Kidney (tissue), 14 donors: ENCODE results near the gene LTF. TPM values are rescaled to one million over a fixed set of nuclear protein-coding genes. Genes with fewer than 3 reads are reported as not detected.

ENCODE experiments used
- DNase-seq, 5 donors: peaks; one replicate each; pipeline ENCODE4 v3.0.0-alpha.2; 2013 to 2020
- FAIRE-seq: peaks from 2 replicates; lab custom pipeline; 2012; peaks lifted over from hg19 to GRCh38; lab: Jason Lieb, UNC
- H3K27ac ChIP-seq, 2 donors: one replicate each; pipeline ENCODE4 v1.7.0; 2013; ENCODE audit warnings: low read depth in 2 of 2, low read length in 2 of 2, inconsistent platforms in 1 of 2
- H3K27me3 ChIP-seq: one replicate; pipeline ENCODE4 v1.7.1; 2013; ENCODE audit warnings: low read length, inconsistent platforms; ENCODE audit not compliant: control insufficient read depth, insufficient read depth
- H3K36me3 ChIP-seq, 3 donors: one replicate each; pipeline versions ENCODE4 v1.7.0 to v1.7.1; 2013; ENCODE audit warnings: low read length in 3 of 3, control low read depth in 1 of 3, inconsistent platforms in 1 of 3; ENCODE audit not compliant: insufficient read depth in 3 of 3, control insufficient read depth in 2 of 3
- H3K4me1 ChIP-seq, 3 donors: one replicate each; pipeline versions ENCODE4 v1.7.0 to v1.7.1; 2013; ENCODE audit warnings: low read length in 3 of 3, inconsistent platforms in 1 of 3, low read depth in 1 of 3; ENCODE audit not compliant: control insufficient read depth in 2 of 3, insufficient read depth in 2 of 3
- H3K4me3 ChIP-seq, 3 donors: one replicate each; pipeline versions ENCODE4 v1.7.0 to v1.8.1; 2013; ENCODE audit warnings: low read length in 3 of 3, control low read depth in 1 of 3, inconsistent platforms in 1 of 3
- H3K9ac ChIP-seq, 3 donors: one replicate each; pipeline versions ENCODE4 v1.7.0 to v1.7.1; 2013; ENCODE audit warnings: low read length in 3 of 3, control low read depth in 1 of 3, inconsistent platforms in 1 of 3
- H3K9me3 ChIP-seq, 3 donors: one replicate each; pipeline versions ENCODE4 v1.7.0 to v1.7.1; 2013; ENCODE audit warnings: low read length in 3 of 3, control low read depth in 1 of 3, inconsistent platforms in 1 of 3; ENCODE audit not compliant: control insufficient read depth in 2 of 3, insufficient read depth in 1 of 3
- intact Hi-C: fragments of 100-400 bp; cut with DNase I; formaldehyde crosslinking; loops from one replicate; pipeline ENCODE4 v1.11.1; 2022
- polyA plus RNA-seq: library from polyadenylated mRNA; stranded (reverse); fragments of 350-450 nt; fragmentation: Illumina TruSeq; extraction: RNeasy Lipid Tissue Mini Kit (QIAGEN cat#74804); gene quantifications from one replicate; pipeline ENCODE4 v1.2.3, GENCODE V29; 2014; ENCODE audit warnings: low read depth, low replicate concordance; ENCODE audit not compliant: insufficient read depth
- total RNA-seq: library from RNA; stranded (reverse); fragmentation: NEBNext Ultra II Directional; extraction: Animal tissue kit (Norgen Biotek cat#: 25700); gene quantifications from one replicate; pipeline ENCODE4 v1.2.1, GENCODE V29; 2021
- TF ChIP-seq, protein P1 (sequence below): IDR thresholded peaks from 3 replicates; pipeline ENCODE4 v1.5.1; 2012; ENCODE audit warnings: mild to moderate bottlenecking, moderate library complexity, borderline replicate concordance; ENCODE audit not compliant: insufficient read depth; ENCODE audit errors: extremely low read depth
- donor health status: control.
- donor health status: control.
- donor health status: control.
- donor health status: control.
- donor health status: control.
- donor health status: DM: yes; HTN: yes; CAD: no.
- donor health status: Normal renal cell carcinoma (clear cell type).

LTF gene
- total and polyA plus RNA-seq, 2 donors from 2014 or later: 34.7 to 1,823 TPM

DNA sequence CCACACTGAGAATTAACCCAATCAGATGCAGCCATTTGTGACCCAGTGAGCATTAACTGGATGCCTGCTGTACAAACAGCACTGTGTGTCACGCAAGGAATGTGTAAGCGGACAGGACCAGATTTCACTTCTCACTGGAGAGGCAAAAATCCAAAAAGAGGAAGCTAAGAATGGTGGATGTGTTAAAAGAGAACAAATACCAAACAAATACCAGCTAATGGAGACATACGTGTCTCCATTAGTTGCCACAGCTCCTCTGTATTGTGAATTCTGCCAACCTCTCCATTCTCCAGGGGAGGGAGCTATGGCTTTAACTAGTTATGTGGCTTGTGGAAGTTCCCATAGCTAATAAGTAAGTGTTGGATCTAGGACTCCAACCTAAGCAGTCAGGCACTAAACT is 2.6 kb downstream of the LTF start:
- Histone ChIP-seq H3K27ac (no peak overlapping the region), H3K9me3 (no peaks in the 10 kb centered on the region), H3K36me3 (no peaks in the 10 kb centered on the region), H3K4me1 (peaks cover 0 to 3% (median 0%) of the 10 kb centered on the region in 3 donors), H3K4me3 (peak overlapping the region in 1 of 3 donors; percentile 1), H3K9ac (no peak overlapping the region), H3K27me3 (peaks cover 14% of the 10 kb centered on the region)
- DNase-seq (peak in 2 of 5 donors; percentile 10 to 30), FAIRE-seq (no peak)
- TF ChIP-seq, protein P1, sequence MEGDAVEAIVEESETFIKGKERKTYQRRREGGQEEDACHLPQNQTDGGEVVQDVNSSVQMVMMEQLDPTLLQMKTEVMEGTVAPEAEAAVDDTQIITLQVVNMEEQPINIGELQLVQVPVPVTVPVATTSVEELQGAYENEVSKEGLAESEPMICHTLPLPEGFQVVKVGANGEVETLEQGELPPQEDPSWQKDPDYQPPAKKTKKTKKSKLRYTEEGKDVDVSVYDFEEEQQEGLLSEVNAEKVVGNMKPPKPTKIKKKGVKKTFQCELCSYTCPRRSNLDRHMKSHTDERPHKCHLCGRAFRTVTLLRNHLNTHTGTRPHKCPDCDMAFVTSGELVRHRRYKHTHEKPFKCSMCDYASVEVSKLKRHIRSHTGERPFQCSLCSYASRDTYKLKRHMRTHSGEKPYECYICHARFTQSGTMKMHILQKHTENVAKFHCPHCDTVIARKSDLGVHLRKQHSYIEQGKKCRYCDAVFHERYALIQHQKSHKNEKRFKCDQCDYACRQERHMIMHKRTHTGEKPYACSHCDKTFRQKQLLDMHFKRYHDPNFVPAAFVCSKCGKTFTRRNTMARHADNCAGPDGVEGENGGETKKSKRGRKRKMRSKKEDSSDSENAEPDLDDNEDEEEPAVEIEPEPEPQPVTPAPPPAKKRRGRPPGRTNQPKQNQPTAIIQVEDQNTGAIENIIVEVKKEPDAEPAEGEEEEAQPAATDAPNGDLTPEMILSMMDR: no peak
- intact Hi-C loops: no loop called here

GRCh38 chr3:46460051-46460450 is 4.7 kb downstream of the LTF start:
- Histone ChIP-seq H3K27me3 (peaks cover 12% of the 10 kb centered on the region), H3K4me1 (peaks cover 0 to 3% (median 0%) of the 10 kb centered on the region in 3 donors), H3K36me3 (no peaks in the 10 kb centered on the region), H3K9ac (no peak overlapping the region), H3K4me3 (no peak overlapping the region), H3K9me3 (no peaks in the 10 kb centered on the region), H3K27ac (no peak overlapping the region)
- TF ChIP-seq, protein P1: no peak
- intact Hi-C loops: no loop called here
- FAIRE-seq: no peak
- no peak for DNase-seq

GRCh38 chr3:46456118-46456517 is 8.6 kb downstream of the LTF start:
- Histone ChIP-seq H3K27me3 (no peaks in the 10 kb centered on the region), H3K9me3 (no peaks in the 10 kb centered on the region), H3K4me3 (no peak overlapping the region), H3K9ac (no peak overlapping the region), H3K4me1 (no peaks in the 10 kb centered on the region), H3K36me3 (no peaks in the 10 kb centered on the region), H3K27ac (no peak overlapping the region)
- DNase-seq: no peak
- intact Hi-C loops: no loop called here
- TF ChIP-seq, protein P1: no peak
- FAIRE-seq: no peak
